ENCODE data around the gene DEFB124.
A peak's percentile ranks its signal among the peaks of the same experiment; 100 is the strongest.
"Not testable (repeated sequence)": the region's sequence is repeated elsewhere in the genome, so short reads cannot be mapped to it uniquely, and the experiment has no call there.

The DEFB124 gene, protein sequence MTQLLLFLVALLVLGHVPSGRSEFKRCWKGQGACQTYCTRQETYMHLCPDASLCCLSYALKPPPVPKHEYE

DNA sequence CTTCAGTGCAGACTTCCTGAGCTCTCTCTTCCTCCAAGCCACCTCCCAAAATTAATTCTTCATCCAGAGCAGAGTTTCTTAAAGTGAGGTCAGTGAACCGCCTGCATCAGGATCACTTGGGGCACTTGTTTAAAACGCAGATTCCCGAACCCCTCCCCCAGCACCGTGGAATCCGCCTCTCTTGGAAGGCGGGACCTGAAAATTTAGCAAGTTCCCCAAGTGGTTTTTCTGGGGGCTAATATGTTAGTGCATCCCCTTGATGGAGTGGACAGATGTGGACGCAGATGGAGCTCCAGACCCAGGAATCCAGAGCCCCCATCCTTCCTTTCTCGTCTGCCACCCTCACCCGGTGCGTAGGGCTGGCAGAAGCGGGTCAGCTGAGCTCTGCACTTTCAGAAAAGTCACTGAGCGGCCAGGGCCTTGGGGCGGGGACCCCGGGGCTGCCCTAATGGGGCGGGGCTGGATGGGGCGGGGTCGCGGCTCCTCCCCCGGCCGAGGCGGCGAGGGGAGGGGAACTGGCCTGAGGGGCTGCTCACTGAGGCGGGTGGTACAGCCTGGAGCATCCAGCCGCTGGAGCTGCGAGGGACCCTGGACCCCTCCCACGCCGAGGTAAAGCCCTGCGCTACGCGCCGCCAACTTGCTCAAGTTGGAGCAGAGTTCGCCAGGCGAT, at the start of gene DEFB124, which contains the start of gene REM1:
DEFB124 (minus strand) TSS at position 370 of the 670 bp plus-strand sequence. CDS start 2,114 bp downstream, outside the sequence.
REM1 (plus strand) TSS at position 531 of the 670 bp plus-strand sequence. CDS start 1,158 bp downstream, outside the sequence.
- DNase-seq (ENCODE audit: low read depth in 3 of 3) = no peak

DNA sequence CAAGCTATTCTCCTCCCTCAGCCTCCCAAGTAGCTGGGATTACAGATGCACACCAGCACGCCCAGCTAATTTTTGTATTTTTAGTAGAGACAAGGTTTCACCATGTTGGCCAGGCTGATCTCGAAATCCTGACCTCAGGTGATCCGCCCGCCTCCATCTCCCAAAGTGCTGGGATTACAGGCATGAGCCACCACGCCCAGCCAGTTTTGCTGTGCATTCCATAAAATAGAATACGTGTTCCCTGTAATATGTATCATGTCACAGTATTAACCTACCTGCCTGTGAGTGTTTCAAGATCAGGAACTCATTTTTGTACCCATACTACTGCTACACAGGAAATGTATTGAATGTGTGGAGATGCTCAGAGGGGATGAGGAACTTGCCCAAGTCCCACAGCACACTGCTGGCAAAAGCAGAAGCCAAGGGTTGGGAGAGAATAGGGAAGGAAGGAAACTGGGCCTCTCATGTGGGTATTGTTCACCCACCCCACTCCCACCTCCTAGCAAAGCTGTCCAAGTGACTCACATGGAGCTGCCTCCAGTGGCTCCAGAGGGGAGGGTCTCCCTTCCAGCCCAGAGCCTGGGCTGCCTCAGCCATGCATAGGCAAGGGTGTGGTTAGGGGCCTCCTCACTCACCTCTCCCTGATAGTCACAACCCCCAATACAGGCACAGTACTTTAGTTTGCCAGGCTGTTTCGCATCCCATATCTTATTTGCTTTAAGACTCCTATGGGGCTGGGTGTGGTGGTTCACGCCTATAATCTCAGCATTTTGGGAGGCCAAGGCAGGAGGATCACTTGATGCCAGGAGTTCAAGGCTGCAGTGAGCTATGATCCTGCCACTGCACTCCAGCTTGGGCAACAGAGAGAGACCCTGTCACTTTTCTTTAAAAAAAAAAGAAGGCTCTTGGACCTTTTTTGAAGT, 48.7 kb upstream of the DEFB124 start:
- no peak for DNase-seq (ENCODE audit: low read depth in 3 of 3)

DNA sequence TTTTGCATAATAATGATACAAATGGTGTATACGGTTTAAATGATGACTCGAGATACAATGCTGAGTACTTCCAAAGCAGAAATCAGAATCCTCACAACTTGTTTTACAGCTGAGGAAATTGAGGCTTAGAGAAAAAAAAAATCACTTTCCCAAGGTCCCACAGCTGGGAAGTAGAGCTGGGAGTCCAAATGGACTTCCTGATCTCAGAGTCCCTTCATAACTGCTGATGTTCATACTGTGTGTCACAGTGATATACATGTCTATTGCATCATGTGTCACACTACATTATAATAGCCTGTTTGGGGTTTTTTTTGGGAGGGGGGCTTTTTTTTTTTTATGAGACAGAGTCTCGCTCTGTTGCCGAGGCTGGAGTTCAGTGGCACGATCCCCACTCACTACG, 47.8 kb upstream of the DEFB124 start:
- DNase-seq (ENCODE audit: low read depth in 3 of 3) = no peak

DNA sequence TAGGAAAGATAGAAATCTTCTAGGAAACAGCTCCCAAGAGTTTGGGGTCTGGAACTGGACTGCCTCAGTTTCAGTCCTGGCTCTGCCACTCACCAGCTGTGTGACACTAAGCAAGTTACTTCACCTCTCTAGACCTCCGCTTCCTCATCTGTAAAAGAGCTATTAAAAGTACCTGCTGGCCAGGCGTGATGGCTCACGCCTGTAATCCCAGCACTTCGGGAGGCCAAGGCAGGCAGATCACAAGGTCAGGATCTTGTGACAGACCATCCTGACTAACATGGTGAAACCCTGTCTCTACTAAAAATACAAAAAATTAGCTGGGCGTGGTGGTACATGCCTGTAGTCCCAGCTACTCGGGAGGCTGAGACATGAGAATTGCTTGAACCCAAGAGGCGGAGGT, 46.3 kb upstream of the DEFB124 start:
- not testable (repeated sequence) for DNase-seq (ENCODE audit: low read depth in 3 of 3)

DNA sequence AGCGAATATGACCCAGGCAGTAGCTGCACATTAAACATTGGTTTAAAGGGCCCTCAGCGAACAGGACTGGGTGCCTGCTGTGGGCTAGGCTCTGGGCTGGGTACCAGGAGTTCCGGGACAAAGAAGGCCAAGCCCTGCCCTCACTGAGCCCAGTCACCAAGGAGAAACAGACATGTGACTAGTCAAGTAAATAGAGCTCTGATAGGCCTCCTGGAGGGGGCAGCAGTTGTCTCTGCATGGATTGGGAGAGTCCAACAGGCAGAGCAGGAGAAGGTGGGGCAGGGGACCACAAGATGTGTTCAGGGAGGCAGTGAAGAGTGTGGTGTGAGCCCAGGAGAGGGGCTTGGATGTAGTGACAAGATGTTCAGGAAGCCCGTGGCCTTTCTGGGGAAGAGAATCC, 42.4 kb upstream of the DEFB124 start:
- DNase-seq (ENCODE audit: low read depth in 3 of 3) = no peak

DNA sequence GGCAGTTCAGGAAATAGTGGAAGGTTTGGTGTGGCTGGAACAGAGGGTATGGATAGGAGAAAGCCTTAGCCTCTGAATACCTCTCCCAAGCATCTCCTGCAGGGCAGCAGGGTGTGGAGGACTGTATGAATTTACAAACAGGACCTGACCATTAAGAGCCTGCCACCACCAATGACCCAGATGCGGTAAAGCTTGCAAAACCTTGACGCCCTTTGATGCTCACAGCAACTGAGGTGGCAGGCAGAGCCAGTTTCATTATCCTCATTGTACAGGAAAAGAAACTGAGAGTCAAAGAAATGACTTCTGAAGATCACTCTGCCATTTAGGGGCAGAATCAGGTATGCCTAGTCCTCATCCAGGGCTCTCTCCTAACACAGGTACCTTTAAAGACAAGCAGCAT, 41.7 kb upstream of the DEFB124 start:
- DNase-seq (ENCODE audit: low read depth in 3 of 3) = no peak

DNA sequence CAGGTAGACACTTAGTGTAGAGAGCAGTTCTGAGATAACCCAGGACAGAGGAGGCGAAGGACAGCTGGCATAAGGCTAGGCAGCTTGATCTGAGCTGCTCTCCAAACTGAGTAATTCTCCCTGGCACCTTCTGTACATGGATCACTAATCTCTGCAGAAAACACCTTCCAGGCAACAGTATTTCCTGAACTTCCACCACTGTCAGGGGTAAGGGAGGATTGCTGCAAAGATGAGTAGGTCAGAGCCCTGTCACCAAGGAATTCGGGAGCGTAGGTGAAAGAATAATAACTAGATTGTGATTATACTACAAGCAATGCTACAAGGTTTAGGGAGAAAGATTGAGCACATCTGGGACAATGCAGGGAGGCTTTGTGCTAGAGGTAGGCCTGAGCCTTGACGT, 41.2 kb upstream of the DEFB124 start:
- no peak for DNase-seq (ENCODE audit: low read depth in 3 of 3)

DNA sequence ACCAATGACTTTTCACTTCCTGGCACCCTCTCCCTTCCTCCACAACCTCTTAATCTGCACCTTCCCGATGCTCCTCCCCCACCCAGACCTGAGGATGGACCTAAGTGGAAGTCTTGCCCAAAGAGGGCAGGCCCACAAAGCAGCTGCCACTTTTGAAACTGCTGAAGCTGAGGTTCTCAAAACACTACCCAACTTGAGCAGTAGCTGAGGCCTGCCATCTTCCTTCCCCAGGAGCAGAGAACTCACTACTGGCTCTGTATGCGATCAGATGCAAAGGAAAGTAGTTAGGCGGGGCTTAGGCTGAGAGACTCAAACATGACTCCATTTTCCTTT, 40.8 kb upstream of the DEFB124 start:
- no peak for DNase-seq (ENCODE audit: low read depth in 3 of 3)

DNA sequence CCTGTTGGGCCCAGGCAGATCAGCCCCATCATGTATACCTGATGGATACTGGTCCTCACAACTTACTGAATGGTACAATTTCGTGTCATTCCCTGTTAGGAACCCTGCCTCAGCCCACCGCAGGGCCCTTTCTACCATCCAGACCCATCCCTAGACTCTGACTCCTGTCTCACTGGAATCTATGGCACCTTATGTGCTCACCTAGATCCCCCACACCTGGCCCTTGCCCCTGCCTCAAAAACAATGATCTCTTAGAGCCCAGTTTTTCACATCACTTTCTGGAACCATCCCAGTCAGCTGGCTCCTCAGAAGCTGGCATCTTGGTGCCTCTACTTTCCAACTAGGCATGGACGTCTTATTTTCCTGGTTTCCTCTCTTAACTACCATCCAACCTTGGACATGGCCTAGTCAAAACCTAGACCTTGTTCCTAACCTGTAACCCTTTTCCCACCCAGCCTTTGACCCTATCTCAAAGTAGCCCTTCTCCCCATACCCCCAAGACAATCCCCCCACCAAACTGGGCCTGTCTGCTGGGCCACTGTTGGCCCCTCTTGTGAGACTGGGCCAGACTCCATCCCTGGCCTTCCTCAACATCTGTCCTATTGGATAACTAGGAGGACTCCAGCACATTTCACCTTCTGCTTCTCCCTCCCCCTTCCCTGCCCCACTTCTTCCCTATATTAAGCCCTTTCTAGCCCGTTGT, 40.3 kb upstream of the DEFB124 start:
- DNase-seq (ENCODE audit: low read depth in 3 of 3) = no peak

DNA sequence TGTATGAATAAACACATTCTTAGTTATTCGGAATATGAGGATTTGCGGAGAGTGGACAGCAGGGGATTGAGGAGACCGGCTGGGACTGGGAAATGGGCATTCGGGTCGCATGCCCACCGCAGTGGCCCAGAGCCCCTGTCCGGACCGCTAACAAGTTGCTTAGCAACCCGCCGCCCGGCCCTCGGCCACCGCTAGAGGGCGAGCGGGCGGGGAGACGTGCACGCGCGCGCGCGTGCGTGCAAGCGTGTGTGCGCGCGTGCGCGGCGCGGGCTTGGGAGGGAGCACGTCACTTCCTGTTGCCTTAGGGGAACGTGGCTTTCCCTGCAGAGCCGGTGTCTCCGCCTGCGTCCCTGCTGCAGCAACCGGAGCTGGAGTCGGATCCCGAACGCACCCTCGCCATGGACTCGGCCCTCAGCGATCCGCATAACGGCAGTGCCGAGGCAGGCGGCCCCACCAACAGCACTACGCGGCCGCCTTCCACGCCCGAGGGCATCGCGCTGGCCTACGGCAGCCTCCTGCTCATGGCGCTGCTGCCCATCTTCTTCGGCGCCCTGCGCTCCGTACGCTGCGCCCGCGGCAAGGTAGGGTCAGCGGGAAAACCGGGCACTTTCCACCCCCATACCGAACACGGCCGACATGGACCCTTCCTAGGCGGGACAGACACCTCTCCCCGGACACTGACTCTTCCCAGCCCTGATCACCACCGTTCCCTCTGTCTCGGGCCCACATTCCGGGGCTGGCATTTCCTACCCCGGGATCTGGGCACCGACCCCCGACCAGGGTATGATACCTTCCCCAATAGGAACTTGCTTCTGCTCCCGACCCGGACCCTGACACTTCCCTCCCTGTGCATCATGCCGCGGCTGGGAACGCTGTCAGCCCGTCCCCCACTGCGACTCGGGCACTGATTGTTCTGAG, 39.5 kb upstream of the DEFB124 start, which contains the start of gene HM13:
HM13 (plus strand) TSS at position 289 of the 918 bp plus-strand sequence; CDS start at position 399, 110 bp downstream.
- DNase-seq (ENCODE audit: low read depth in 3 of 3) = peak; percentile 78 to 83 (median 80)

DNA sequence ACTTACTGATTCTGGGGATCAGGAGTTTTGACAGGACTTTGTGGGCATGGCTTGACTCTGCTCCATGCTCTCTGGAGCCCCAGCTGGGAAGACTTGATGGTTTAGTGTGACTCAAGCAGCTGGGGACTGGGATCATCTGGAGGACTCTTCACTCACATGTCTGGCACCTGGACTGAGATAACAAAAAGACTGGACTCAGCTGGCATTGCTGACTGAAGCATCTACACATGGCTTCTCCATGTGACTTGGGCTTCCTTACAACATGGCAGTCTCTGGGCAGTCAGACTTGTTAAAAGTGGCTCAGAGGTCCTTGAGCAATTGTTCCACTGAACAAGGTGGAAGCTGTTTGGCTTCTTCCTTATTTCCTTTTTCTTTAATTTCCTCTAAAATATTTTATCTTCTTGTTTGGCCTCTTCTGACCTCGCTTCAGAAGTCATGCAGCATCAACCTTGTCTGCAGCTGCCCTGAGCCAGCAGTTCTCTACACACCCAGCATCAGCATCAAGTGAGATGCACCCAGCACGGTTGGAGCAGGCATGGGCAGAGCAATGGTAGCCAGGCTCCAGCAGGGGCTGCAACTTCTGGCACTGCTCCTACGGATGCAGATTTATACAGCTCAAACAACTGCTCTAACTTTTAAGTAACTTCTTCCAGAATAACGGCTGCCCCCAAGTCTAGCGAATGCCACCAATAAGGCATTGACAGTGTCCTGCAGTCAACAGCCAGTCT, 33.8 kb upstream of the DEFB124 start:
- DNase-seq (ENCODE audit: low read depth in 3 of 3) = no peak

DNA sequence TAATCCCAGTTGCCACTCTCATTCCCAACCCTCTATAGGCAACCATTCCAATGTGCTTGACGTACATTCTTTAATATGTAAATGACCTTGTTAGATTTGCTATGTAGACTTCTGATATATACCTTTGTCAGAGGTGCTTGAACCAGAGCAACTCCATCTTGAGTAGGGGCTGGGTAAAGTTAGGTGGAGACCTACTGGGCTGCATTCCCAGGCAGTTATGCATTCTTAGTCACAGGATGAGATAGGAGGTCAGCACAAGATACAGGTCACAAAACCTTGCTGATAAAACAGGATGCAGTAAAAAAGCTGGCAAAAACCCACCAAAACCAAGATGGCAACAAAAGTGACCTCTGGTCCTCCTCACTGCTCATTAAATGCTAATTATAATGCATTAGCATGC, 31.0 kb upstream of the DEFB124 start:
- no peak for DNase-seq (ENCODE audit: low read depth in 3 of 3)

DNA sequence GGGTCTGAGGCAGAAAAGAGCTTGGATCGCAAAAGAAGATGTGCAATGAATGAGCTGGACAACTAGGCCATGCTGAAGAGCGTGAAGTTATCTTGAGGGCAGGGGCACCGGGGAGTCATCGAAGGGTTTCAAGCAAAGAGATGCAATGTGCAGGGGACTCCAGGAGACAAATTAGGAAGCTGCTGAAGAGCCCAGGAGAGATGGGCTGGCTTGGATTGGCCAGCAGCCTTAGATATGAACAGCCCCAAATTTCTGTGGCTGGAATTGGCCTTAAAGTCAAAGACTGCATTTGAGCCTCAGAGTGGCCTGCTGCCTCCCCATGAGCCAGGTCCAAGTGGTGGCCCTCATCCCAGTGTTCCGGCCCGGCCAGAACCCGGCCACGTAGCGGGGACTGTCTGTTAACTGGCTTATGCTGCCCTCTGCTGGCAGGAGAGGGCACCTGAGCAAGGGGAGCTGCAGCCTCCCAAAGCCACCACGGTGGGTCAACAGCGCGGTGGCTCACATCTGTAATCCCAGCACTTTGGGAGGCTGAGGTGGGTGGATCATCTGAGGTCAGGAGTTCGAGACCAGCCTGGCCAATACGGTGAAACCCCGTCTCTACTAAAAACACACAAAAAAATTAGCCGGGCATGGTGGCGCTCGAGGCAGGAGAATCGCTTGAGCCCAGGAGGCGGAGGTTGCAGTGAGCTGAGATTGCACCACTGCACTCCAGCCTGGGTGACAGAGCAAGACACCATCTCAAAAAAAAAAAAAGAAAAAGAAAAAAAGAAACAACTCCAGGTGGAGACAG, 28.2 kb upstream of the DEFB124 start:
- DNase-seq (ENCODE audit: low read depth in 3 of 3) = peak; percentile 64 to 83 (median 66)

DNA sequence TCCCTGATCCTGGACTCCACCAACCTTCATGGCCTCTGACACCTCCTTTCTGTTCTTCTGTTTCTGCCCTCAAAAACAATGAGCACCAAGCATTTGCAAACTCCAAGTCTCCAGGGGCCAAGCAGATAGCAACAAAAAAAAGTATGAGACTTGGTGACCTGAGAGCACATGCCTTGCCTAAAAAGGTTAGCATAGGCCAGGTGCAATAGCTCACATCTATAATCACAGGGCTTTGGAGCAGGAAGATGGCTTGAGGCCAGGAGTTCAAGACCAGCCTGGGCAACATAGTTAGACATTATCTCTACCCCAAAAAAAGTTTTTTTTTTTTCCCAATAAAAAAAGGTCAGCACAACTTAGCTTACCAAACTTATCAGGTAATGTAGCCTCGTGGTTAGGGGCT, 25.6 kb upstream of the DEFB124 start:
- no peak for DNase-seq (ENCODE audit: low read depth in 3 of 3)

DNA sequence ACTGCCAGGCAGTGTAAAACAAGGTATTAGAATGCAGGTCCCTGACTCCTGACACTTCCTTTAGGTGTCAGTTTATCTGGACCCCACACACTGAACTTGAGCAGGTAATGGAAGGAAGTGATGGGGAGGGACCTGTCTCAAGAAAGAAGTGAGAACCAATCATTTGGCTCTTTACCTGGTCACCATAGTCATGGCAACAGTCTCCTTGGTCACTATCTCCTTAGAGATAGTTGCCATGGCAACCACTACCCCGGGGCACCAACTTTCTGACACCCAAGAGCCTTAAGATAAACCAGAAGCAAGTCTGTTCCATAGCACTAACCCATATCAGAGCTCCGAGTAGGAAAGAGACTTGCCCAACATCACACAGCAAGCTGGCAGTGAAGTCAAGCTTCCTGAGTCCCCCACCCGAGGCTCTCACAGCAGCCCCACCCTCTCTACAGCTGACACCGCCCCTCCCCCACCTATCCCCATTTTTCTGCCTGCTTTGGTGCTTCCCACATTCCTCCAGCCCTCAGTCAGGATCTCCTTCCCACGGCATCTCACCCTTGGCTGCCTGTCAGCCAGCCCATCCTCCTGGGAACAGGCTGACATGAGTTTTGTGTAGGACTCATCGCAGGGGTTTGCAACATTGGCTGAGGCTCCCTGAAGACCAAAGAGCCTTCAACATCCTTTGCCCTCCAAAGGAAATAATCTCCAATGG, 23.1 kb upstream of the DEFB124 start:
- no peak for DNase-seq (ENCODE audit: low read depth in 3 of 3)

DNA sequence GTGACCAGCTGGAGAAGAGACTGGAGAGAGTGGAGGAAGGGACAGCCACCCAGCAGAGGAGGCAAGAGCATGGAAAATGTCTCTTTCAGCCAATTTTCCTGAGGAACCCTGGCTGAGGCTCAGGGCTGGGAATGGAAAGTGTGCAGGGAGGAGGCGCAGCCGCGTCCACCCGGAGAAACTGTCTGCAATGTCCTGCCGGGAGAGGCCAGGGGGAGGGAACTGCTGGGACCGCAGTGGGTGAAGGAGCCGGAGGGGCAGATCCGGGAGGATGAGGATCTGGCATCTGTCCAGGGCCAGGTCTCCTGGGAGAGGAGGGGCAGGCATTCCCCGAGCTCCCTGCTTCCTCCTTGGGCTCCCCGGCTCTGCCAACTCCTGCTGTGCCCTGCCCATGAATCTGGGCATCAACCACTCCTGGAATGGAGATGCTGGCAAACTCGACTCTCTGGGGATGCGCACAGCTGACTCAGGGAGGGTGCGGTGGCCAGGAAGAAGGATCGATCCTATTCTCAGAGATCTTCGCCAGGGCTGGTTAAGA, 21.9 kb upstream of the DEFB124 start:
- no peak for DNase-seq (ENCODE audit: low read depth in 3 of 3)

DNA sequence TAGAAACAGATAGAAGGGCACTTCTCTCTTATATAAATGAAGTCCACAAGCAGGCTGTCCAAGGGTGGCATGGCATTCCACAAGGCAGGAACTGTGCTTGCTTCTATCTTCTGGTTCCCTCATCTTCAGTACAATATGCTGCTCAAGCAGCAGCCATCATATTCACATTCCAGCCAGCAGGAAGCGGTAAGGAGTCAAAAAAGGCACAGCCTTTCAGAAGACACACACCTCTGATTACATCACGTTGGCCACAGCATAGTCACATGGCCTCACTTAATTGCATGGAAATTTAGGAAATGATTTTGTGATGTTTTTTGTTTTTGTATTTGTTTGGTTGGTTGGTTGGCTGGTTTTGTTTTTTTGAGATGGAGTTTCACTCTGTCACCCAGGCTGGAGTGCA, 19.2 kb upstream of the DEFB124 start:
- no peak for DNase-seq (ENCODE audit: low read depth in 3 of 3)

DNA sequence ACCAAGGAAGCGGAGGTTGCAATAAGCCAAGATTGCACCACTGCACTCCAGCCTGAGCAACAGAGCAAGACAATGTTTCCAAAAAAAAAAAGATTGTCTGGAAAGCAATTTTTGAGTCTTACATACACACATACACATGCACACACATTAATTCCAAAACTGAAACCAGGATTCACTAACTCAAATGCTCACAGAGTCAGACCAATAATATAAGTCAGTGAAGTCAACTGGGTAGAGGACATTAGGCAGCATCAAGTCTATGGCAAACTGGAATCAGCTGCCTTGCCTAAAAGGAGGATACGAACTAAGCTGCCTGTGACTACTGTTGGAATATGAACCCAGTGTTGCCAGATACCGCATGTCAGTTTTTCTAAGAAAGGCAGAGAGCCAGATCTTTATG, 15.8 kb upstream of the DEFB124 start:
- DNase-seq (ENCODE audit: low read depth in 3 of 3) = no peak

DNA sequence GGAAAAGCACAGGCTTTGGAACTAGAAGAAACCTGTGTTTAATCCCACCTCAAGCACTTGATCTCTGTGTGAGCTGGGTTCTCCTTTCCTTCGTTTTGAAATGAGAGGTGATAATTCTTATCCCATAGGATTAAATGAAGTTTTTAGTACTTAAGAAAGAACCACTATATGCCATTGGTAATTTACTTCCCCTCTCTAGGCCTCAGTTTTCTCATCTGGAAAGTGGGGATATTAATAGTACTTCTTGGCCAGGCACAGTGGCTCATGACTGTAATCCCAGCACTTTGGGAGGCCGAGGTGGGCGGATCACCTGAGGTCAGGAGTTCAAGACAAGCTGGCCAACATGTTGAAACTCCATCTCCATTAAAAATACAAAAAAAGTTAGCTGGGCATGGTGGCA, 14.2 kb upstream of the DEFB124 start:
- no peak for DNase-seq (ENCODE audit: low read depth in 3 of 3)
